PFSK-1 (cell line): ENCODE measurements around the gene CRYGA.

Experiments used
- SIN3A ChIP-seq: IDR thresholded peaks from 2 replicates; pipeline ENCODE4 v1.6.1; 2012; ENCODE audit warnings: mild to moderate bottlenecking, low read length, moderate library complexity, borderline replicate concordance; ENCODE audit not compliant: insufficient read depth
- TAF1 ChIP-seq: IDR thresholded peaks from 2 replicates; pipeline ENCODE4 v1.6.1; 2012; ENCODE audit warnings: low read length, control low read depth, borderline replicate concordance; ENCODE audit not compliant: insufficient read depth
- TF ChIP-seq, protein P1 (sequence below), 2 experiments: IDR thresholded peaks; 2 replicates each; pipeline versions ENCODE4 v1.6.1 to v1.8.0; 2011 to 2012; ENCODE audit warnings: low read depth in 2 of 2, low read length in 2 of 2, control low read depth in 1 of 2, inconsistent platforms in 1 of 2, mild to moderate bottlenecking in 1 of 2, moderate library complexity in 1 of 2; ENCODE audit not compliant: insufficient read depth in 1 of 2

DNA sequence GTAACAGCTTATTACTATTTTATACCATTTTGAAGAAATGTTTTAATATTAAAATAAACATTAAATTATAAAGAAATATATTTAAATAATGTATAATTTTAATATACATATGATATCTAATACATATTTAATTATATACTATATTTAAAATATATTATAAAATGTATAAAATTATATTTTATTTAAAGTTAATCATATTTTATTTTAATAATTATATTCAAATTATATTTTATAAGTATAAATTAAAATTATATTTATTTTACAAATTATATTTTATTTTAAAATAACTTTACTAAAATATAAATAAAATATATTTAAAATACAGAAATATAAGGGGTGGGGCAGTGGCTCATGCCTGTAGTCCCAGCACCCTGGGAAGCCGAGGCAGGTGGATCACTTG is 41.1 kb downstream of the CRYGA start:
- TF ChIP-seq, protein P1, sequence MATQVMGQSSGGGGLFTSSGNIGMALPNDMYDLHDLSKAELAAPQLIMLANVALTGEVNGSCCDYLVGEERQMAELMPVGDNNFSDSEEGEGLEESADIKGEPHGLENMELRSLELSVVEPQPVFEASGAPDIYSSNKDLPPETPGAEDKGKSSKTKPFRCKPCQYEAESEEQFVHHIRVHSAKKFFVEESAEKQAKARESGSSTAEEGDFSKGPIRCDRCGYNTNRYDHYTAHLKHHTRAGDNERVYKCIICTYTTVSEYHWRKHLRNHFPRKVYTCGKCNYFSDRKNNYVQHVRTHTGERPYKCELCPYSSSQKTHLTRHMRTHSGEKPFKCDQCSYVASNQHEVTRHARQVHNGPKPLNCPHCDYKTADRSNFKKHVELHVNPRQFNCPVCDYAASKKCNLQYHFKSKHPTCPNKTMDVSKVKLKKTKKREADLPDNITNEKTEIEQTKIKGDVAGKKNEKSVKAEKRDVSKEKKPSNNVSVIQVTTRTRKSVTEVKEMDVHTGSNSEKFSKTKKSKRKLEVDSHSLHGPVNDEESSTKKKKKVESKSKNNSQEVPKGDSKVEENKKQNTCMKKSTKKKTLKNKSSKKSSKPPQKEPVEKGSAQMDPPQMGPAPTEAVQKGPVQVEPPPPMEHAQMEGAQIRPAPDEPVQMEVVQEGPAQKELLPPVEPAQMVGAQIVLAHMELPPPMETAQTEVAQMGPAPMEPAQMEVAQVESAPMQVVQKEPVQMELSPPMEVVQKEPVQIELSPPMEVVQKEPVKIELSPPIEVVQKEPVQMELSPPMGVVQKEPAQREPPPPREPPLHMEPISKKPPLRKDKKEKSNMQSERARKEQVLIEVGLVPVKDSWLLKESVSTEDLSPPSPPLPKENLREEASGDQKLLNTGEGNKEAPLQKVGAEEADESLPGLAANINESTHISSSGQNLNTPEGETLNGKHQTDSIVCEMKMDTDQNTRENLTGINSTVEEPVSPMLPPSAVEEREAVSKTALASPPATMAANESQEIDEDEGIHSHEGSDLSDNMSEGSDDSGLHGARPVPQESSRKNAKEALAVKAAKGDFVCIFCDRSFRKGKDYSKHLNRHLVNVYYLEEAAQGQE (IDR thresholded peaks at IDR 0.05; ENCODE audit: insufficient read depth in 1 of 2, low read depth in 2 of 2, low read length in 2 of 2), result no peak
- TF ChIP-seq TAF1, result no peak
- no peak for TF ChIP-seq SIN3A
